Right atrium auricular region (tissue), 2 donors: Measurements from ENCODE around the gene HS6ST3. TPM values are rescaled to one million over a fixed set of nuclear protein-coding genes. Genes with fewer than 3 reads are reported as not detected.

Experiments
- DNase-seq: peaks from one replicate; pipeline ENCODE4 v3.0.0-alpha.2; 2019; ENCODE audit warnings: low spot score
- H3K27ac ChIP-seq, 2 donors: fragments of 200-600 bp; sonication (generic); 1 replicate in 1 of 2; 2 replicates in 1 of 2; pipeline ENCODE4 v1.5.1; 2016 to 2019
- H3K27me3 ChIP-seq, 2 donors: fragments of 200-600 bp; sonication (generic); one replicate each; pipeline versions ENCODE4 v1.5.1 to v1.6.0; 2017 to 2019
- H3K36me3 ChIP-seq: fragments of 200-600 bp; sonication (generic); one replicate; pipeline ENCODE4 v1.5.1; 2016
- H3K4me1 ChIP-seq, 2 donors: fragments of 200-600 bp; sonication (generic); one replicate each; pipeline versions ENCODE4 v1.5.1 to v1.6.0; 2017 to 2019
- H3K4me3 ChIP-seq, 2 donors: fragments of 200-600 bp; sonication (generic); 1 replicate in 1 of 2; 2 replicates in 1 of 2; pipeline ENCODE4 v1.5.1; 2017 to 2019; ENCODE audit warnings: mild to moderate bottlenecking in 1 of 2, moderate library complexity in 1 of 2
- H3K9me3 ChIP-seq, 2 donors: fragments of 200-600 bp; sonication (generic); one replicate each; pipeline ENCODE4 v1.5.1; 2019
- total RNA-seq, 2 donors: library from RNA; depleted of rRNA; stranded (reverse); fragments of >200 nt; gene quantifications; one replicate each; pipeline ENCODE4 v1.1.0, GENCODE V29; 2016
- TF ChIP-seq, protein P1 (sequence below), 2 donors: fragments of 200-600 bp; sonication (generic); IDR thresholded peaks; one replicate each; pipeline ENCODE4 v1.5.1; 2019; ENCODE audit warnings: antibody characterized with exemption in 2 of 2

The HS6ST3 gene
- total RNA-seq, 2 donors from 2014 or later = 0.59 to 3.1 TPM

DNA sequence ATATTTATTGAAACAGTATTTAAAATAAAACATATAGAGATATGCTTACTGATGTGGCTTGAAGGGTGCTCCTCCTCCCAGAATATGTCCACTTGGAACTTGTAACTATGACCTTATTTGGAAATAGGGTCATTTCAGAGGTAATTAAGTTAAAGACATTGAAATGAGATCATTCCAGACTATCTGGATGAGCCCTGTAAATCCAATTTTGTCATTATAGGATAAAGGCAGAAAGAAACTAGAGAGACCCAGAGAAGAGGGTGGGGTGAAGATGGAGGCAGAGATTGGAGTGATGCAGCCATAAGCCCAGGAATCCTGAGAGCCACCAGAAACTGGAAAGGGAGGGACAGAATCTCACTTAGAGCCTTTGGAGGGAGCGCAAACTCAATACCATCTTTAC lies 661.2 kb downstream of the HS6ST3 start:
- Histone ChIP-seq H3K36me3 (no peaks in the 10 kb centered on the region), H3K27ac (no peak overlapping the region), H3K4me3 (no peak overlapping the region), H3K9me3 (no peaks in the 10 kb centered on the region), H3K27me3 (no peaks in the 10 kb centered on the region), H3K4me1 (no peaks in the 10 kb centered on the region)
- TF ChIP-seq, protein P1, sequence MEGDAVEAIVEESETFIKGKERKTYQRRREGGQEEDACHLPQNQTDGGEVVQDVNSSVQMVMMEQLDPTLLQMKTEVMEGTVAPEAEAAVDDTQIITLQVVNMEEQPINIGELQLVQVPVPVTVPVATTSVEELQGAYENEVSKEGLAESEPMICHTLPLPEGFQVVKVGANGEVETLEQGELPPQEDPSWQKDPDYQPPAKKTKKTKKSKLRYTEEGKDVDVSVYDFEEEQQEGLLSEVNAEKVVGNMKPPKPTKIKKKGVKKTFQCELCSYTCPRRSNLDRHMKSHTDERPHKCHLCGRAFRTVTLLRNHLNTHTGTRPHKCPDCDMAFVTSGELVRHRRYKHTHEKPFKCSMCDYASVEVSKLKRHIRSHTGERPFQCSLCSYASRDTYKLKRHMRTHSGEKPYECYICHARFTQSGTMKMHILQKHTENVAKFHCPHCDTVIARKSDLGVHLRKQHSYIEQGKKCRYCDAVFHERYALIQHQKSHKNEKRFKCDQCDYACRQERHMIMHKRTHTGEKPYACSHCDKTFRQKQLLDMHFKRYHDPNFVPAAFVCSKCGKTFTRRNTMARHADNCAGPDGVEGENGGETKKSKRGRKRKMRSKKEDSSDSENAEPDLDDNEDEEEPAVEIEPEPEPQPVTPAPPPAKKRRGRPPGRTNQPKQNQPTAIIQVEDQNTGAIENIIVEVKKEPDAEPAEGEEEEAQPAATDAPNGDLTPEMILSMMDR (IDR thresholded peaks at IDR 0.05) = no peak
- DNase-seq = no peak

DNA sequence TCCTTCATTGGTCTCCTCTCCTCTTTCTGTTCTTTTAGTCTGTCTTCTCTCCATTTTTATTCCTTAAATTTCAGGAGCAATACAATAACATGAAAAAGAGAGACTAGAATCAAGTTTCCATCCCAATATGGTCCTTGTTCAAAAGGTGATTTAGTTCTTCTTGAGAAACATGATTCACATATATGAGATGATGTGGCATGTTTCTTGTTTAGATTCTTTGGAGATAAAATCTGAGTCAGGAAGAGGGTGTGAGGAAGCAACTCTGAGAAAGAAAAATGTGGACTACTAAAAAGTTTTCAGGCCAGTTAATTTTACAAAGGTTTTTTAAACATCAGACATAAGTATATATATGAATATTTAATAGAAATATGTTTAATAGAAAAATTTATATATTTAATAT lies 673.0 kb downstream of the HS6ST3 start:
- no peaks in the 10 kb centered on the region for H3K27me3 ChIP-seq
- H3K27ac ChIP-seq = no peak overlapping the region
- no peak overlapping the region for H3K4me3 ChIP-seq
- DNase-seq = no peak
- H3K4me1 ChIP-seq = no peaks in the 10 kb centered on the region
- no peaks in the 10 kb centered on the region for H3K9me3 ChIP-seq
- no peaks in the 10 kb centered on the region for H3K36me3 ChIP-seq
- TF ChIP-seq, protein P1 (IDR thresholded peaks at IDR 0.05) = no peak

DNA sequence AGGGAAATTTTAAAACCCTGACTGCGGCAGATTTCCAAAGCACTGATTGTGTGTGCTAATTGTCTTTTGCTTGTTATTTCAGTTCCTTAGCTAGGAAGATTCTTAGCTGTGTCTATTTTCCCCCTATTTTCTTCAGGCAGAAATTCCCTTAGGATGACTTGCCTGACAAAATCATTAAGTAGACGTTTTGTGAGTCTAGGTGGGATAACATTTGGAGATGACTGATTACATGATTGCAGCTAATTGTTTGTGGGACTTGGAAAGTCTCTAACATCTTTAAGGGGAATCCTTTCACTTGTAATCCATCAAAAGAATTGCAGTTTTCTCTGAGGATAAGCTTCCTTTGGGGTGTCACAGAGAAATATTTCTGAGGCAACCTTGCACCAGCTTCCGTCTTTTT lies 676.4 kb downstream of the HS6ST3 start:
- Histone ChIP-seq H3K27ac (no peak overlapping the region), H3K4me1 (no peaks in the 10 kb centered on the region), H3K9me3 (no peaks in the 10 kb centered on the region), H3K4me3 (no peak overlapping the region), H3K36me3 (no peaks in the 10 kb centered on the region), H3K27me3 (no peaks in the 10 kb centered on the region)
- TF ChIP-seq, protein P1 (IDR thresholded peaks at IDR 0.05) = no peak
- no peak for DNase-seq

DNA sequence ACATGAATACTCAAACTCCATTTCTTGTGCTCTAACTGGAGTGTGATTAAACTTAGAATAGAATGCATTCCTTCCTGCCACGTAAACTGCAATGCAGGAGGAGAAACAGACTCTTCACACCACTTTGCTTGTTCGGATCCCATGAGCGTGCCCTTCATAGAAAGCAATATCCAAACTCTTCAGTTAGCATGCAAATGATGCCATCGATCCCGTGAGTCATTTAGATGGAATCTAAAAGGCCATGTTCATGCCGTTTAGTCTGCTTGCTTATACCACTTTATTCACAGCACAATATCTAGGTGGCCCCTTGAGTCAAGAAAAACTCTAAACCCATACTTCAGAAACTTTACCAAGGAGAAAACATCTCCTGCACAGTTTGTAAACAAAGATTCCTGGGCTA lies 678.6 kb downstream of the HS6ST3 start:
- Histone ChIP-seq H3K27ac (no peak overlapping the region), H3K36me3 (no peaks in the 10 kb centered on the region), H3K27me3 (no peaks in the 10 kb centered on the region), H3K4me1 (no peaks in the 10 kb centered on the region), H3K4me3 (no peak overlapping the region), H3K9me3 (no peaks in the 10 kb centered on the region)
- TF ChIP-seq, protein P1 (IDR thresholded peaks at IDR 0.05) = no peak
- no peak for DNase-seq

DNA sequence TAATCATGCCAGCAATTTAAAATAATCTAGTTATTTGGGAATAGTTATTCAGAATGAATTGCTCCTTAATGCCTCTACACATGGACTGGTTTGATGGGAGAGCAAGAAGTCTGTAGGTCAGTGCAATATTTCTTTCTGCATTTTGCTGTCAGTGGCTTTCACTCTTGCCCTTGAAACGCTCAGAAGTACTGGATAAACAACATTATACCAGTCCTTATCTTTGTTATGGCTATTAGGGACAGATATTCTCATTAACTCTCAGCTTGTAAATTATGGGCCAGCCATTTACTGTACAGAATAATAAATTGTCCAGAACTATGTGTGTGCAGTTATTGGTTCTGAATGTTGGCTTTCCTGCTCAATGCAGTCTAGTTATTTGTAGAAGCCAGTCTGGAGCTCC lies 680.0 kb downstream of the HS6ST3 start:
- Histone ChIP-seq H3K36me3 (no peaks in the 10 kb centered on the region), H3K4me3 (no peak overlapping the region), H3K27me3 (no peaks in the 10 kb centered on the region), H3K4me1 (no peaks in the 10 kb centered on the region), H3K27ac (no peak overlapping the region), H3K9me3 (no peaks in the 10 kb centered on the region)
- TF ChIP-seq, protein P1 (IDR thresholded peaks at IDR 0.05) = no peak
- DNase-seq = no peak
